Suprapubic skin (tissue), 4 donors: ENCODE measurements around the gene CELF5.

ENCODE experiments used
- POLR2A ChIP-seq, 2 donors: fragments of 450-650 bp; IDR thresholded peaks; one replicate each; pipeline ENCODE4 v1.6.1; 2017; ENCODE audit warnings: antibody characterized with exemption in 2 of 2, mild to moderate bottlenecking in 2 of 2, moderate library complexity in 2 of 2
- POLR2AphosphoS5 ChIP-seq, 3 donors: sonication (generic); formaldehyde crosslinking; IDR thresholded peaks; one replicate each; pipeline ENCODE4 v1.6.1; 2017; ENCODE audit warnings: antibody characterized with exemption in 3 of 3
- TF ChIP-seq, protein P1 (sequence below), 2 donors: fragments of 200-600 bp in 1 of 2; fragments of 450-650 bp in 1 of 2; sonication (generic) in 1 of 2; IDR thresholded peaks; one replicate each; pipeline ENCODE4 v1.5.1; 2016 to 2019; ENCODE audit warnings: antibody characterized with exemption in 2 of 2, mild to moderate bottlenecking in 1 of 2, moderate library complexity in 1 of 2

- TF ChIP-seq POLR2AphosphoS5 (IDR thresholded peaks at IDR 0.05) (no peak), POLR2A (IDR thresholded peaks at IDR 0.05) (no peak)
- TF ChIP-seq, protein P1, sequence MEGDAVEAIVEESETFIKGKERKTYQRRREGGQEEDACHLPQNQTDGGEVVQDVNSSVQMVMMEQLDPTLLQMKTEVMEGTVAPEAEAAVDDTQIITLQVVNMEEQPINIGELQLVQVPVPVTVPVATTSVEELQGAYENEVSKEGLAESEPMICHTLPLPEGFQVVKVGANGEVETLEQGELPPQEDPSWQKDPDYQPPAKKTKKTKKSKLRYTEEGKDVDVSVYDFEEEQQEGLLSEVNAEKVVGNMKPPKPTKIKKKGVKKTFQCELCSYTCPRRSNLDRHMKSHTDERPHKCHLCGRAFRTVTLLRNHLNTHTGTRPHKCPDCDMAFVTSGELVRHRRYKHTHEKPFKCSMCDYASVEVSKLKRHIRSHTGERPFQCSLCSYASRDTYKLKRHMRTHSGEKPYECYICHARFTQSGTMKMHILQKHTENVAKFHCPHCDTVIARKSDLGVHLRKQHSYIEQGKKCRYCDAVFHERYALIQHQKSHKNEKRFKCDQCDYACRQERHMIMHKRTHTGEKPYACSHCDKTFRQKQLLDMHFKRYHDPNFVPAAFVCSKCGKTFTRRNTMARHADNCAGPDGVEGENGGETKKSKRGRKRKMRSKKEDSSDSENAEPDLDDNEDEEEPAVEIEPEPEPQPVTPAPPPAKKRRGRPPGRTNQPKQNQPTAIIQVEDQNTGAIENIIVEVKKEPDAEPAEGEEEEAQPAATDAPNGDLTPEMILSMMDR (IDR thresholded peaks at IDR 0.05): no peak
Measured at GRCh38 chr19:3322199-3322978, 97.9 kb downstream of the CELF5 start.
